HG02642 (cell line): ENCODE results near the gene HELQ.
"Not testable (repeated sequence)": the region's sequence is repeated elsewhere in the genome, so short reads cannot be mapped to it uniquely, and the experiment has no call there.

Experiments used
- ATAC-seq: cut with Tn5 transposase; IDR thresholded peaks from one replicate; pipeline ENCODE4 v1.9.1; 2021; ENCODE audit warnings: mild to moderate bottlenecking; ENCODE audit not compliant: unreplicated experiment, poor library complexity

HELQ gene

GRCh38 chr4:83440148-83440814 lies 15.3 kb downstream of the HELQ start:
- no peak for ATAC-seq

GRCh38 chr4:83438719-83439118 lies 16.9 kb downstream of the HELQ start:
- ATAC-seq, result no peak

DNA sequence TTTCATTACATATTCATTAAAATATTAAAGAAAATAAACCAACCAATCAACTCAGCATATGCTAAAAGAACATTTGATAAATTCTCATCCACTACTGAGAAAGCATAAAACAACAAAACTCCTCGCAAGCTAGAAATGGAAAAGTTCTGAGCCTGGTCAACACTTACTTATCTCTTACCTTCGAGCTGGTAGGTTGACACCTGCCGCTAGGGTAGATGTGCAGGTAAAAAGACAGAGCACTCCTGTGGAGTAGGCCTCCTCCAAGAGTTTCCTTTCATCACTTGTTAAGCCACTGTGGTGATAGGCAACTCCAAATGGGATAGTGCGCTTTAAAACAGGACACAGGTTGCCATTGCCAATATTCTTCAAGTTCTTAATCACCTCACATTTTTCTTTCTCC lies 18.9 kb downstream of the HELQ start:
- ATAC-seq, result no peak

DNA sequence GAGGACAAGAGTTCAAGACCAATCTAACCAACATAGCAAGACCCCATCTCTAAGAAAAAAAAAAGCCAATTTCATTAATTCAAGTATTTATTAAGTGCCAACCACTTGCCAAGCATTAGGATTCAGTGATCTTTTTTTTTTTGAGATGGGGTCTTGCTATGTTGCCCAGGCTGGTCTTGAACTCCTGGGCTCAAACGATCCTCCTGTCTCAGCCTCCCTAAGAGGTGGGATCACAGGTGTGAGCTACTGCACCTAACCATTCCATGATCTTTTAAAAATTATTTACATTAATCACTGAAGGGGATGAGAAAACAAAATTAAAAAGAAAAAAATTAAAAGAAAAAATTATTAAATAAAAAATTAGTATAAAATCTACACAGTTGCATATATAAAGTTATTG lies 24.4 kb downstream of the HELQ start:
- ATAC-seq, result no peak

DNA sequence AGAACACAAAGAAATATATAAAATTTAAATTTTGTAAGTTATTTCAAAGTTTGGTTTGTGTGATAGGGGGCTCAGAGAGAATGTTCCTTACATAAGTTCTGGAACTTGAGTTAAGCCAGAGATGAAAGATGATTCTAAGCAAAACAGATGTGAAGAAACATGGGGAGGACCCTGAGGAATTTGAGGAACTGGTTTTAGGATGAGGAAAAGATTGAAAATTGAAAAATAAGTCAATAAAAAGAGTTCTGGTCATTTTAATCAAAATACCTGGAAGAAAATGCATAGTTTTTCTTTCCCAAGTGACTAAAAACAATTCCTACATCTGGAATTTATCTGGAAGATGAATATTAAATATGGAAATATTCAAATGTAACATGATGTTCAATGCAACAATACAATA lies 37.4 kb downstream of the HELQ start:
- no peak for ATAC-seq

GRCh38 chr4:83417566-83417965 lies 38.1 kb downstream of the HELQ start:
- ATAC-seq, result no peak

DNA sequence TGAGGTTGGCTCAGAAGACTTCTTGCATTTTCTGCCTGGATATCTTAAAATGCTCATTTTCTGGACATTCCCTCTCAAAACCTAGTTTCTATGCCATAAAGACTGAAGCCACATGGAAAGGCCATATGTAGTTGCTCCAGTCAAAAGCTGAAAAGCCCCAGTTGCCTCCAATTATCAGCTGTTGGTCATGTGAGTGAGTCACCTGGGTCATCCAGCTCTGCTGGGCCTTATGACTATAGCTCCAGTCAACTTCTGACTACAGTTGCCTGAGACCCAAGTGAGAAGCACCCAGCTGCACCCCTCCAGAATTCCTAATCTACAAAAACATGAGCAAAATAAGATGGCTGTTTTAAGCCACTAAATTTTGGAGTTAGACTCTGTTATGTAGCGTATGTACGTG lies 41.9 kb downstream of the HELQ start:
- ATAC-seq, result no peak

- no peak for ATAC-seq
Observed at GRCh38 chr4:83408908-83409307, 46.7 kb downstream of the HELQ start.

DNA sequence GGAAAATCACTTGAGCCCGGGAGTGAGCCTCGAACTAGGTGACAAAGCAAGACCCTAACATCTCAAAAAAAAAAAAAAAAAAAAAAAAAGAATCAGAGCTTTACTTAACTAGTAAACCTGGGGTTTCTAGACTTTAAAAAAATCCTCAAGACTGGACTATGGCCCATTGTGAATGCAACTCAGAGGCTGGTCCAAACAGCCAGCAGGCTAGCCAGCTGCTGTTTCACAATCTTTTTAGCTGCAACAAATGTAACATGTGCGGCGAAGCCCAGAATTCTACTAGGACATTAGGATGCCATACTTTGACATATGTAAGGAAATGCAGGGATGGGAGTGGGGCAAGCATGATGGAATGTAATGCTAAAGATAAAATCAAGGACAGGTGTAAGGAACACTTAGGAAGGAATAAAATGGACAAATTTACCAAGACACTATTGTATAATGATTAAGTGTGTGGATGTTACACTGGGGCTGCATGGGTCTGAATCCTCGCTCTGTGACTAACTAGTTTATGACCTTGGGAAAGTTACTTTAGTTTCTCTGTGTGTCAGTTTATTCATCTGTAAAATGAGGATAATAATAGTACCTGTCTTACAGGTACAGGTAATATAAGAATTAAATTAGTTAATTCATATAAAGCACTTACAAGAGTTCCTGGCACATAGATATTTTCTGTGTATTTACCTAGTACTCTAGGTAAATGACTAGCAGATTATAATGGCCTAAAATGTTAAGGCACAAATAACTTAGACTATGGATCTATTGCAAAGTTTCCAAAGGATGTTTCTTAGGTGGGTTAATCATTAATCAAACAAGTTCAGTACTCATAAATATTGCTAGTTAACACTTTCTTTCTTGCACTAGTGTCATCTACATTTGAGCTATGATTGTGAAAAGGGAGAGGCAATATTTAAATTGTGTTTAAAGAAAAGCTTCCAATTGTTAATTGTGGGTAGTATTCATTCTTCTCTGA lies 49.5 kb downstream of the HELQ start:
- no peak for ATAC-seq

- ATAC-seq, result not testable (repeated sequence)
Observed at GRCh38 chr4:83398158-83398557, 57.5 kb downstream of the HELQ start.

- ATAC-seq, result no peak
Observed at GRCh38 chr4:83393908-83394307, 61.7 kb downstream of the HELQ start.

- no peak for ATAC-seq
Observed at GRCh38 chr4:83392562-83392961, 63.1 kb downstream of the HELQ start.

DNA sequence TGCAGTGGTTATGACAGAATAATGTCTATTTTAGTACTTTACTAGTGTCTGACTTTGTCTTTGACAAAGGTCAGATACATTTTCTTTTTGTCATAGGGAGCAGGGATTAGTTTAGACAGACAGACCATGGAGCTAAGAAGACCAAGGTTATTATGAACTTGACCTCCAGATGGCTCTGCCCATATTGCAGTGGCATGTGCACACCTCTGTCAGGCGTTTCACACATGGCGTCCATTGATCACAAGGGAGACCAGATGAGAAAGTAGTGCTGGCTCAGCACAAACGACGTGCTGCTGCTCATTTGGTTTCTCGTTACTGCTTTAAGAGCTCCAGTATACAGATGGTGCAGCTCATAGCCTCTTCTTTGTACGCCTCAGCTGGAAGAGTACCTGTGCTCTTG lies 64.7 kb downstream of the HELQ start:
- ATAC-seq, result no peak

GRCh38 chr4:83389756-83390505 lies 65.7 kb downstream of the HELQ start:
- ATAC-seq, result no peak

GRCh38 chr4:83389037-83389720 lies 66.4 kb downstream of the HELQ start:
- no peak for ATAC-seq

DNA sequence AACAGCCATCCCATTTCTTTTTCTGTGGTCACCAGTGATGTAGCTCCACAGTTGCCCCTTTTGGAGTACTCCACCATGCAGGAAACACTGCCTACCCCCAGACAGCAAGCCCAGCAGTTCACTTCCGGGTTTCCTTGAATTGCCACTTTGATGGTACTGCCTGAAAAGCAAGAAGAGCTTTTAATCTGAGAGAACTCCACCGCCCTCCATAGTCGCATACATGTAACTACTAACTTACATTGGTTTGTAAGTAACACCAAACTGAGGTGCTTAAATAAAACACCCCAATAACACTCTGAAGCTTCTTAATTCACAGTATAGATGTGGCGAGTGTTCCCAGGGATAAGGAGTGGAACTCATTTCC lies 67.3 kb downstream of the HELQ start:
- ATAC-seq, result no peak

GRCh38 chr4:83387476-83388312 lies 67.9 kb downstream of the HELQ start:
- no peak for ATAC-seq

GRCh38 chr4:83387012-83387411 lies 68.6 kb downstream of the HELQ start:
- no peak for ATAC-seq

GRCh38 chr4:83382850-83383249 lies 72.8 kb downstream of the HELQ start:
- ATAC-seq, result no peak

DNA sequence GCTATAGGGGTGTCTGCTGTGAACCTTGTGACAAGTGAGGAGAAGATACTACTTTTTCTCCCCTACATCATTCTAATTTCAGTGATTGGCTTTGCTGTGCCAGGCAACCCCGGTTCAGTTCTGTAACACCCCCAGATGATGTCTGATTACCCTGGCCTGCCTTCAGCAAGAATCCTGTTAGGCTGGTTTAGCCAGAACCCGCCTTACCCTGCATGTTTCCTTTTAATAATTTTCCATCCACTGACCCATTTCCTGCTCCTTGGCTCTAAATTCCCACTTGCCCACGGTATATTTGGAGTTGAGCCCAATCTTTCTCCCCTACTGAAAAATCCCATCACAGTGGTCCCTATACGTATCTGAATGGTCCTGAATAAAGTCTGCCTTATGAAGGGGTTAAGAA lies 74.5 kb downstream of the HELQ start:
- ATAC-seq, result no peak
